ENCODE data around the gene CHEK1. TPM values are rescaled to one million over a fixed set of nuclear protein-coding genes. Genes with fewer than 3 reads are reported as not detected.

The CHEK1 gene
- total and polyA plus RNA-seq, 9 of the 15 experiments (the other 6 are each of a cell fraction or from before 2014, with no cell fraction given): 62.6 to 108 (median 87.5) TPM

- TF ChIP-seq MYNN (IDR thresholded peaks at IDR 0.05): peak; percentile 69; the same call in 1 of the 2 replicates
- no peak for TF ChIP-seq MYNN (CRISPR knock-in tag; IDR thresholded peaks at IDR 0.05)
- TF ChIP-seq ZNF3 (CRISPR knock-in tag; IDR thresholded peaks at IDR 0.05): no peak
- no peak for TF ChIP-seq JUN (IDR thresholded peaks at IDR 0.05; ENCODE audit: borderline replicate concordance, low read depth, low read length)
- TF ChIP-seq JUN (CRISPR knock-in tag; IDR thresholded peaks at IDR 0.05; ENCODE audit: borderline replicate concordance): no peak
- no peak for TF ChIP-seq MTF1 (CRISPR knock-in tag; IDR thresholded peaks at IDR 0.05; ENCODE audit: borderline replicate concordance)
- no peak; the same call in 1 of the 2 replicates for TF ChIP-seq ZNF212 (CRISPR knock-in tag; IDR thresholded peaks at IDR 0.05)
- peak; percentile 90 for TF ChIP-seq HINFP (tag; conservative IDR thresholded peaks at IDR 0.05; ENCODE audit: low read depth)
- no peak for TF ChIP-seq TCF15 (CRISPR knock-in tag; IDR thresholded peaks at IDR 0.05)
- TF ChIP-seq CBFB (CRISPR knock-in tag; IDR thresholded peaks at IDR 0.05): no peak
- no peak; the same call in 1 of the 2 replicates for TF ChIP-seq CBFA2T3 (IDR thresholded peaks at IDR 0.05)
- TF ChIP-seq KHSRP (IDR thresholded peaks at IDR 0.05): no peak
- TF ChIP-seq THRA (IDR thresholded peaks at IDR 0.05): no peak
- no peak for TF ChIP-seq ZNF57 (CRISPR knock-in tag; IDR thresholded peaks at IDR 0.05)
- no peak for TF ChIP-seq MCM7 (IDR thresholded peaks at IDR 0.05)
- no peak for TF ChIP-seq ZNF184 (CRISPR knock-in tag; IDR thresholded peaks at IDR 0.05)
- TF ChIP-seq CEBPZ (IDR thresholded peaks at IDR 0.05; ENCODE audit: borderline replicate concordance, low read depth, low read length): no peak
- TF ChIP-seq AFF1 (IDR thresholded peaks at IDR 0.05; ENCODE audit: low read depth in 1 of 2, partially characterized antibody in 2 of 2): peak in 1 of 2 experiments; percentile 70
These were observed 796 bp downstream of the CHEK1 start (continued) for GRCh38 chr11:125625630-125626287.
